Ectodermal cell (in vitro differentiated cells): Measurements from ENCODE around the gene RBCK1.
A peak's percentile ranks its signal among the peaks of the same experiment; 100 is the strongest.

Source experiments
- H3K27ac ChIP-seq: 2 replicates; pipeline ENCODE4 v1.7.0; 2013; ENCODE audit warnings: mild to moderate bottlenecking, low read depth, low read length; ENCODE audit not compliant: insufficient read depth, poor library complexity, severe bottlenecking
- H3K27me3 ChIP-seq: 2 replicates; pipeline ENCODE4 v1.7.0; 2013; ENCODE audit warnings: mild to moderate bottlenecking, low read length; ENCODE audit not compliant: insufficient read depth, control insufficient read depth, poor library complexity, severe bottlenecking
- H3K36me3 ChIP-seq: one replicate; pipeline ENCODE4 v1.7.0; 2013; ENCODE audit warnings: low read length; ENCODE audit not compliant: control insufficient read depth, insufficient read depth
- H3K4me1 ChIP-seq: one replicate; pipeline ENCODE4 v1.7.0; 2013; ENCODE audit warnings: low read length; ENCODE audit not compliant: control insufficient read depth, insufficient read depth
- H3K4me3 ChIP-seq: 2 replicates; pipeline ENCODE4 v1.7.0; 2013; ENCODE audit warnings: low read depth, low read length, control low read depth; ENCODE audit not compliant: insufficient read depth
- H3K9me3 ChIP-seq: 2 replicates; pipeline ENCODE4 v1.7.0; 2013; ENCODE audit warnings: mild to moderate bottlenecking, low read length, moderate library complexity; ENCODE audit not compliant: control insufficient read depth
- WGBS, 2 experiments: methylation state at CpG; one replicate each; pipeline ENCODE4 v1.1.7; 2013; ENCODE audit warnings: missing lambda C conversion rate in 2 of 2; 5-methylcytosine and 5-hydroxymethylcytosine counted together

Gene RBCK1

DNA sequence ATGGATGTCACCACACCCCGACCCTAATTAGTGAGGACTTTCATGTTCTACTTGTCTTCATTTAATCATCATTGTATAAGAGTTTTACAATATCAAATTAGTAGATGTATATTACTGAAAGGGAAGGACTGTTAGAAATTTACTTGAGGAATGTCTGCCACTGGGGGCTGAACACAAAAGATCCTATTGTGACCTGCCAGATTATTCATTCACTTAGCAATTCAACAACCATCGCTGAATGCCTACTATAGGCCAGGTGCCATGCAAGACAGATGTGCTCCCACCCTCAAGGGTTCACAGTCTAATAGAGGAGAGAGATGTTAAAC, 8.0 kb upstream of the RBCK1 start:
- Histone ChIP-seq H3K27ac (no peak overlapping the region), H3K36me3 (no peaks in the 10 kb centered on the region), H3K9me3 (no peaks in the 10 kb centered on the region), H3K4me3 (no peak overlapping the region), H3K27me3 (no peaks in the 10 kb centered on the region), H3K4me1 (no peaks in the 10 kb centered on the region)
- 80 to 92% methylated on average over 1 of the region's 2 CpGs for WGBS, 2 experiments

DNA sequence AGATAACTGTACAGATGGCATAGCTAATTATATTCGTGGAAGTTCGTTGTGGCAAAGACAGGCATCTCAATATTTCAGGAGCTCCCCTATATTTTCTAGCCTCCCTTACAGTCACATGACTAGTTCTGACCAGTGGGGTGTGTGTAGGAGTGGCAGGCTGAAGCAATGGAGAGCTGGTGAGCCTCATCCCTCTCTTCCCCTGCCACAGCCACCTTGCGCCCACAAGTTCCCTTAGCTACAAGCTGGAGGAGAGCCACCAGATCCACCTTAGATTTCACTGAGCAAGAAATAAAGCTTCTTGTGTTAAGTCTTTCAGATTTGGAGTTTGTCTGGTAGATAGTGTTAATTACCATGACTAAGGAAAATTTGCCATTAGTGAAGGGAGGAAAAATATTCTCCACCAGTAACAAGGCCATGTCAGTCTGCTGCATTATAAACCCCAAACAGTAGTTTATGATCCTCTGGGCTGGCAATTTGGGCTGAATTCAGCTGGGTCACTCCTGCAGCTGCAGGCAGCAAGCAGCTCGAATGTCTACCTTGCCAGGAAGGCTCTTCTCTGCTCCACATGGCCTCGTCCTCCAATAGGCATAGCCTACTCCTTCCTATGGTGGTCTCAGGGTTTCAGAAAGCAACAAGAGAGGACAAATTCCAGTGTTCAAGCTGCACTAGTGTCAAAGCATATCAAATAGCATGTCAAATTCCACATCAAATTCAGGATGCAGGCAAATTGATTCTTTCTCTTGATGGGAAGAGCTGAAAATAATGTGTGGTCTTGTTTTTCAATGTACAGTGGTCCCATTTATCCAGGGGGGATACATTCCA, 7.4 kb upstream of the RBCK1 start:
- Histone ChIP-seq H3K4me1 (no peaks in the 10 kb centered on the region), H3K27me3 (no peaks in the 10 kb centered on the region), H3K36me3 (no peaks in the 10 kb centered on the region), H3K27ac (no peak overlapping the region), H3K9me3 (no peaks in the 10 kb centered on the region), H3K4me3 (no peak overlapping the region)
- 73 to 88% methylated on average over 3 to 5 of the region's 5 CpGs for WGBS, 2 experiments

DNA sequence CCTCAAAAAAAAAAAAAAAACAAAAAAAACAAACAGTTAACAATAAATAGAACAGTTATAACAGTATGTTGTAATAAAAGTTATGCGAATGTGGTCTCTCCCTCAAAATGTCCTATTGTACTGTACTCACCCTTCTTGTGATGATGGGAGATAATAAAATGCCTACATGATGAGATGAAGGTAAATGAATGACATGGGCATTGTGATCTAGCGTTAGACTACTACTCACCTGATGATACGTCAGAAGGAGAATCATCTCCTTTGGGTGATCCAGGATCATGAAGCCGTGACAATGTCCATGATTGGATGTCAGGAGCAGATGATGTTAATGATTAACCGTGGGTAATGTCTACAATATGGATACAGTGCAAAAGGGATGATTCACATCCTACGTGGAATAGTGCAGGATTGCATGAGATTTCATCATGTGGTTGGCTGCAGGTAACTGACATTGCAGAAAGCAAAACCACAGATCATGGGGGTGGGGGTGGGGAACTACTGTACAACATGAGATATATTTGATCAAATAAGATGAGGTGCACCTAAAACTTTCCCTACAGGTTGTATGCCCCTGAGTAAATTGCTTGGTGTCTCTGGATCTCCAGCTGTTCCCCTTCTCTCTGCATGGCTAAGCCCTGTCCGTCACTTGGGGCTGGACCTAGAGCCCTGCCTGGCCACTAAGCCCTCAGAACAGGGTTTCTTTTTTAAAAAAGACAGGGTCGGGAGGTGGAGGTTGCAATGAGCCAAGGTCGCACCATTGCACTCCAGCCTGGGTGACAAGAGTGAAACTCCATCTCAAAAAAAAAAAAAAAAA, 6.2 kb upstream of the RBCK1 start:
- Histone ChIP-seq H3K27ac (no peak overlapping the region), H3K4me3 (no peak overlapping the region)
- WGBS, 2 experiments = 93 to 95% methylated on average over 9 of the region's 9 CpGs

DNA sequence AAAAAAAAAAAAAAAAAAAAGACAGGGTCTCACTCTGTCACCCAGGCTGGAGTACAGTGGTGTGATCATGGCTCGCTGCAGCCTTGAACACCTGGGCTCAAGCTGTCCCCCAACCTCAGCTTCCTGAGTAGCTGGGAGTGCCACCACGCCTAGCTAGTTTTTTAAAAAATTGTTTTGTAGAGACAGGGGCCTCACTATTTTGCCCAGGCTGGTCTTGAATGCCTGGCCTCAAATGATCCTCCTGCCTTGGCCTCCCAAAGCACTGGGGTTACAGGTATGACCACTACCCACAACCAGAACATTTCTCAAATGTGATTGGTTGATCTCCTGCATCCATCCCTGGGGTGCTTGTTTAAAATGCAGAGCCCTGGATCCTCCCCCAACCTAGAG, 5.6 kb upstream of the RBCK1 start:
- Histone ChIP-seq H3K27ac (no peak overlapping the region), H3K36me3 (no peaks in the 10 kb centered on the region), H3K4me1 (no peaks in the 10 kb centered on the region), H3K27me3 (peaks cover 6% of the 10 kb centered on the region), H3K4me3 (no peak overlapping the region), H3K9me3 (no peaks in the 10 kb centered on the region)
- WGBS, 2 experiments = 87 to 98% methylated on average over 2 of the region's 2 CpGs

More for the DNA sequence above, 6.2 kb upstream of the RBCK1 start:
- Histone ChIP-seq H3K4me1 (no peaks in the 10 kb centered on the region), H3K27me3 (peaks cover 4% of the 10 kb centered on the region), H3K9me3 (no peaks in the 10 kb centered on the region), H3K36me3 (no peaks in the 10 kb centered on the region)

DNA sequence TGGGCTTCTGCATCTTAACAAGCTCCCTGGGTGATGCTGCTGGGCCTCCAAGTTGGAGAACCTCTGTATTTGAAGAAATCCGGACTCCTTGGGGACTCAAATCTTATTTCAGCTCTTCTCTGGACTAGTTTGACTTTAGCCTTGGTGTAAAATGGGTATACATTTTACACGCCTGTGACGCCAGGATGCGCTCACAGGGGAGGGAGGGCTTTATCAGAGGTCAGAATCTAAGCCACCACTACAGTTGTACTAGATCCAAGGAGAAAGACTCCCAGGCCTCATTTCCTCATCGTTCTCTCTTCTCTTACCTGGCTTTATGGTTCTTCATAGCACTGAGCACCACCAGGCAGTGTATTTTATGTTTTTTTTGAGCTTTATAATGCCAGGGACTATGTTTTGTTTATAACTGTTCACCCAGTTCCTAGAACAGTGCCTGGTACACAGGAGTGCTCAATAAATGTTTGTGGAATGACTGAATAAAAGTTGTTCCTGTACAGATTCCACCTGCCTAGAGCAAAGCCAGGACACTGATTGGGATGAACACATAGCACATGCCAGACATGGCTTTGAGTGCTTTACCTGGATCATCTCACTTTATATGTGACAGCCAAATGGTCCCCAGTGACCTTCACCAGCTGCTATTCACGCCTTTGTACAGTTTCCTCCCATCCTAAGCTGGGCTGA, 5.1 kb upstream of the RBCK1 start:
- WGBS, 2 experiments = 84 to 93% methylated on average over 6 of the region's 6 CpGs
- Histone ChIP-seq H3K9me3 (no peaks in the 10 kb centered on the region), H3K4me3 (no peak overlapping the region), H3K27me3 (peaks cover 6% of the 10 kb centered on the region), H3K36me3 (no peaks in the 10 kb centered on the region), H3K4me1 (no peaks in the 10 kb centered on the region), H3K27ac (no peak overlapping the region)

DNA sequence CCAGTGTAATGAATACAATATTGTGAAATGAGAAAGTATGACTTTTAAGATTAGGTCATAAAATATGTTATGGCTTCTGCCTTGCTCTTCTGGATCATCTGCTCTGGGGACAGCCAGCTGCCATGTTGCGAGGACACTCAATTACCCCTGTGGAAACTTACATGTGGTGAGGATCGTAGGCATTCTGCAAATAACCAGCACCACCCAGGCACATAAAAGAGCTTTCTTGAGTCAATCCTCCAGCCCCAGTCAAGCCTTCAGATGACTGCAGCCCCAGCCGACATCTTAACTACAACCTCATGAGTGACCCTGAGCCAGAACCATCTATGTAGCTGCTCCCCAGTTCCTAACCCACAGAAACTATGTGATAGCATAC, 4.5 kb upstream of the RBCK1 start:
- Histone ChIP-seq H3K27ac (no peak overlapping the region), H3K4me1 (no peaks in the 10 kb centered on the region), H3K4me3 (no peak overlapping the region), H3K9me3 (no peaks in the 10 kb centered on the region), H3K36me3 (no peaks in the 10 kb centered on the region), H3K27me3 (peaks cover 6% of the 10 kb centered on the region)
- WGBS, 2 experiments = 93 to 98% methylated on average over 3 of the region's 3 CpGs

DNA sequence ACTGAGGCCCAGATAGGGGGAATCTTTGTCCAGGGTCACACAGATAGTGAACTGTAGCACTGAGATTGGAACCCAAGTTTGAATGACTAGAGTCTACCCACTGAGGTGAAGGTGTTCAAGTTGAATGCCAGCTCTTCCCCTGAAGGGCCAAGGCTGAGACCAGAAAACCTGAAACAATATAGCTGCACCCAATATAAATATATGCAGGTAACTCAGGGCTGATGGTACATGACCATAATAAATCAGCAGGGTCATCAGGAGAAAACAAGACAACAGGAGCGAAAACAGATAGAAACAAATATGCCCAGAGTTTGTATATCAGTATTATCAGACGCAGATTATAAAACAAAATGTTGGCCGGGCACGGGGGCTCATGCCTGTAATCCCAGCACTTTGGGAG, 4.0 kb upstream of the RBCK1 start:
- Histone ChIP-seq H3K4me3 (no peak overlapping the region), H3K36me3 (no peaks in the 10 kb centered on the region), H3K27ac (no peak overlapping the region), H3K4me1 (peaks cover 3% of the 10 kb centered on the region), H3K9me3 (no peaks in the 10 kb centered on the region), H3K27me3 (peaks cover 6% of the 10 kb centered on the region)
- WGBS, 2 experiments = 95 to 97% methylated on average over 4 of the region's 4 CpGs

DNA sequence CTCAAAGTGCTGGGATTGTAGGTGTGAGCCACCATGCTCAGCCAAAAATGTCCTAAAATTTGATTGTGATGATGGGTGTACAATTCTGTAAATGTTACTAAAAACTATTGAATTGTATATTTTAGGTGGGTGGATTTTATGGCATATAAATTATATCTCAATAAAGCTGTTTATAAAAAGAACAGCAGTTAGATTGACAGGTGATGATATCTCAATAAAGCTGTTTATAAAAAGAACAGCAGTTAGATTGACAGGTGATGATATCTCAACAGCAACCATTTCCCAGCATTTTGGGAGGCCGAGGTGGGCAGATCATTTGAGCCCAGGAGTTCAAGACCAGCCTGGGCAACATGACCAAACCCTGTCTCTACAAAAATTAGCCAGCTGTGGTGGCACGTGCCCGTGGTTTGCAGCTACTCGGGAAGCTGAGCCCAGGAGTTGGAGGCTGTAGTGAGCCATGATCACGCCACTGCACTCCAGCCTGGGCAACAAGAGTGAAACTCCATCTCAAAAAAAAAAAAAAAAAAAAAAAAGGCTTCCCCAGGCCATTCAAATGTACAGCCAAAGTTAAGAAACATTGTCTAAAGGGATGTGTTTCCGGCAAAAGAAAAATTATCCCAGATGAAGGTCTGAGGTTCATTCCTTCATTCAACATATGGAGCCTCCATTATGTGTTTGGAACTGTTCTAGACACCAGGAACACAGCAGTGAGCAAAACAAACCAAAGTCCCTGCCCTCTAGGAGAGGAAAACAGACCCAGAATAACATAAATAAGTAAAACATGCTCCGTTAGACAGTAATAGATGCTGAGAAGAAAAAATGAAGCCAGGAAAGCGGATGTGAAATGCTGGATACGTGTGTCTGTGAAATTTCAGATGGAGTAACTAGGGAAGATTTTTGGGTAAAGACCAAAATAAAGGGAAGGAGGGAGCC, 1.6 kb upstream of the RBCK1 start:
- H3K36me3 ChIP-seq = peaks cover 7% of the 10 kb centered on the region
- no peak overlapping the region for H3K27ac ChIP-seq
- no peak overlapping the region for H3K4me3 ChIP-seq
- no peaks in the 10 kb centered on the region for H3K9me3 ChIP-seq
- peaks cover 7% of the 10 kb centered on the region for H3K4me1 ChIP-seq
- peaks cover 6% of the 10 kb centered on the region for H3K27me3 ChIP-seq
- WGBS, 2 experiments = 85 to 86% methylated on average over 9 of the region's 9 CpGs

DNA sequence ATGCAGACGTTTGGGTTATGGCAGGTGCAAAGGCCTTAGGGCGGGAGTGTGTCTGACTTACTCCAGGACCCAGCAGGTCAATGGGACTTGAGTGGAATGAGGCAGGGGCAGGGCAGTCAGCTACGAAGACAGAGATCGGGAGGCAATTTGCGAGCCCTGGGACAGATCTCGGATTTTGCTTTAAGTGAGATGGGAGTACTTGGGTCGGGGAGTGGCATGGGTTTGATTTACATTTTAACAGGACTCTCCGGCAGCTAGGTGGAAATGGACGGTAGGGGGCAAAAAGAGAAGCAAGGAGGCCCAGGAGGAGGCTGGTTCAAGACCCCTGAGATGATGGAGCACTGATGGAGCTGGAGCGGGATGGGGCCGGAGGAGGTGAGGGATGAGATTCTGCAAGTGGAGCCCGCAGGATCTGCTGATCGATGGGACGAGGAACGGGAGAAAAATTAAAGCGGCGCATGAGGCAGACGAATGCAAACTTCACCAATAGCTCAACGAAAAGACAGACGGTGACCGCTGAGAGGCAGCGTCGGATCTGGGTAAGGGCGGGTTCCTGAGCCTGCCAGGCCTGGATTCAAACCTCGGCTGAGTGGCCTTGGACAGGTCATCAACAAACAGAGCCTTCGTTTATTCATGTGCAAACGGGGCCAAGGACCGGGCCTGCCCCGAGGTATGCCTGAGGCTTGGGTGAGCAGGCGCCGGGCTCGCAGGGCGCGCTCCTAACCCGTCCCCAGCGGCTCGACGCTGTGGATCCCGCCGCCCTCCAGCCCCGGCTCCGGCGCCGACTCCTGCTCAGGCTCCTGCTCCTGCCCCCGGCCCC, 756 bp upstream of the RBCK1 start:
- 3 to 4% methylated on average over 40 to 42 of the region's 45 CpGs for WGBS, 2 experiments
- Histone ChIP-seq H3K9me3 (no peaks in the 10 kb centered on the region), H3K27me3 (peaks cover 6% of the 10 kb centered on the region), H3K4me3 (peak overlapping the region; percentile 35), H3K4me1 (peaks cover 7% of the 10 kb centered on the region), H3K27ac (peak overlapping the region; percentile 52), H3K36me3 (peaks cover 16% of the 10 kb centered on the region)
